HL-60 (cell line): ENCODE measurements around the gene SEMA7A.

Experiments
- DNase-seq, 2 experiments: peaks; one replicate each; pipeline ENCODE4 v3.0.0-alpha.2; 2010 to 2020; ENCODE audit warnings: low read depth in 1 of 2, low spot score in 1 of 2
- H3K27ac ChIP-seq: fragments of 250-450 bp; sonication (Bioruptor Pico); replicated peaks from 2 replicates; pipeline ENCODE4 v1.5.1; 2020; ENCODE audit warnings: mild to moderate bottlenecking, moderate library complexity
- H3K27me3 ChIP-seq: fragments of 250-450 bp; sonication (Bioruptor Pico); 2 replicates; pipeline ENCODE4 v1.5.1; 2021; ENCODE audit warnings: mild to moderate bottlenecking, moderate library complexity; ENCODE audit not compliant: insufficient read depth, poor library complexity, severe bottlenecking
- H3K4me3 ChIP-seq: replicated peaks from 2 replicates; pipeline ENCODE4 v1.5.1; 2011; ENCODE audit warnings: mild to moderate bottlenecking, control low read depth, low read length; ENCODE audit not compliant: insufficient read depth
- GABPA ChIP-seq: IDR thresholded peaks from 2 replicates; pipeline ENCODE4 v1.6.1; 2012; ENCODE audit warnings: low read depth
- POLR2AphosphoS5 ChIP-seq: IDR thresholded peaks from 2 replicates; pipeline ENCODE4 v1.6.1; 2012; ENCODE audit warnings: low read depth
- REST ChIP-seq: IDR thresholded peaks from 2 replicates; pipeline ENCODE4 v1.6.1; 2012; ENCODE audit warnings: low read depth; ENCODE audit not compliant: insufficient replicate concordance
- SPI1 ChIP-seq: IDR thresholded peaks from 2 replicates; pipeline ENCODE4 v1.6.1; 2012; ENCODE audit warnings: low read depth, mild to moderate bottlenecking, borderline replicate concordance
- TF ChIP-seq, protein P1 (sequence below): IDR thresholded peaks from one replicate; pipeline ENCODE4 v1.5.1; 2011; ENCODE audit warnings: low read length, control low read depth, inconsistent platforms; ENCODE audit not compliant: insufficient read depth

Gene SEMA7A

DNA sequence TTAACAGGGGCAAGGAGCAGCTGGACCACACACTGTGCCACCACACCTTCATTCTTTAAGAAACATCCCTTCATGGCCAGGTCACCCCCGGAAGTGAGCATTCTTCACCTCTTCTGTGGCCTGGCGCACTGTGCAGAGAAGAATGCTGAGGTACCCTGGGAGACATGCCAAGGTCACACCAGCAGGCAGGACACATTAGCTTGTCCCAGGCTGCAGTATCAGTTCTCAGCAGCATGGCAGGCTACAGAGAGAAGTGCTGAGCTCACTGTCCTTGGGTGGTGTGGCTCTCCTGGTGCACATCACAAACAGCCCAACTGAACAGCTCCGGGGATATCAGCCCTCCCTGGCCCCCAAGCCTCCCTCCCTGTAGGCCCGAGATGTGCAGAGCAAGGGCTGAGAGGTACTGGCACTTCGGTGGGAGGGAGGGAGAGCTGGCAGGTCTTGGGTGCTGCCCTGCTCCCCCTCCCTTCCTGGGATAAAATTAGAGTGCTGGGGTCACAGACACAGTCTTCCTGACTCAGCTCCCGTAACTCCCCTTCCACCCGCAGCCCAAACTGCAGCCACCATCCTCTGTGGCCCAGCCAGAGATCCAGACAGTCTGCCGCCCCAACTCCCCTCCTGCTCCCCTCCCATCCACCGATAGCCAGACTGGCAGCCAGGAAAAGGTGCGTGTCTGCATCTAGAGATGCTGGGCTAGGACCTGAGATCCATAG is 13.4 kb downstream of the SEMA7A start:
- no peak overlapping the region for H3K4me3 ChIP-seq
- no peak for DNase-seq
- no peak overlapping the region for H3K27ac ChIP-seq
- H3K27me3 ChIP-seq, result no peaks in the 10 kb centered on the region
- TF ChIP-seq REST (no peak), GABPA (no peak), SPI1 (no peak), POLR2AphosphoS5 (no peak)
- TF ChIP-seq, protein P1, sequence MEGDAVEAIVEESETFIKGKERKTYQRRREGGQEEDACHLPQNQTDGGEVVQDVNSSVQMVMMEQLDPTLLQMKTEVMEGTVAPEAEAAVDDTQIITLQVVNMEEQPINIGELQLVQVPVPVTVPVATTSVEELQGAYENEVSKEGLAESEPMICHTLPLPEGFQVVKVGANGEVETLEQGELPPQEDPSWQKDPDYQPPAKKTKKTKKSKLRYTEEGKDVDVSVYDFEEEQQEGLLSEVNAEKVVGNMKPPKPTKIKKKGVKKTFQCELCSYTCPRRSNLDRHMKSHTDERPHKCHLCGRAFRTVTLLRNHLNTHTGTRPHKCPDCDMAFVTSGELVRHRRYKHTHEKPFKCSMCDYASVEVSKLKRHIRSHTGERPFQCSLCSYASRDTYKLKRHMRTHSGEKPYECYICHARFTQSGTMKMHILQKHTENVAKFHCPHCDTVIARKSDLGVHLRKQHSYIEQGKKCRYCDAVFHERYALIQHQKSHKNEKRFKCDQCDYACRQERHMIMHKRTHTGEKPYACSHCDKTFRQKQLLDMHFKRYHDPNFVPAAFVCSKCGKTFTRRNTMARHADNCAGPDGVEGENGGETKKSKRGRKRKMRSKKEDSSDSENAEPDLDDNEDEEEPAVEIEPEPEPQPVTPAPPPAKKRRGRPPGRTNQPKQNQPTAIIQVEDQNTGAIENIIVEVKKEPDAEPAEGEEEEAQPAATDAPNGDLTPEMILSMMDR, result no peak

DNA sequence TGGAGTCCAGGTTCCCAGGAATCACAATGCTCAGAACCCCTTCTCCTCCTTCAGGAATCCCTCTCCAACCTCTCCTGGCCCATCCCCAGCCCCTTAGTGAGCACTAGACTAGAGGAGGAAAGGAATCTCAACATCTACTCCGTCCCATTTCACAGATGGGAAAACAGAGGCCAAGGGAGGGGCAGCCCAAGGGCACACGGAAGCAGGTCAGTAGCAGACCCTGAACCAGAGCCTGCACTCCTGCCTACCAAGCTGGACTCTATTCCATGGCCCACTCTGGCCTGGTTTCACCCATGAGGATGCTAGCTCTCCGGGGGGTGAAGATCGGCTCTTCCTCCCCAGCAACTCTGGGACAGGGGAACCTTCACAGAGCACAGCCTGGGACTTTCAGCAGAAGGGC is 14.3 kb downstream of the SEMA7A start:
- no peak for DNase-seq
- H3K27me3 ChIP-seq, result no peaks in the 10 kb centered on the region
- H3K4me3 ChIP-seq, result no peak overlapping the region
- TF ChIP-seq REST, result no peak
- no peak overlapping the region for H3K27ac ChIP-seq

DNA sequence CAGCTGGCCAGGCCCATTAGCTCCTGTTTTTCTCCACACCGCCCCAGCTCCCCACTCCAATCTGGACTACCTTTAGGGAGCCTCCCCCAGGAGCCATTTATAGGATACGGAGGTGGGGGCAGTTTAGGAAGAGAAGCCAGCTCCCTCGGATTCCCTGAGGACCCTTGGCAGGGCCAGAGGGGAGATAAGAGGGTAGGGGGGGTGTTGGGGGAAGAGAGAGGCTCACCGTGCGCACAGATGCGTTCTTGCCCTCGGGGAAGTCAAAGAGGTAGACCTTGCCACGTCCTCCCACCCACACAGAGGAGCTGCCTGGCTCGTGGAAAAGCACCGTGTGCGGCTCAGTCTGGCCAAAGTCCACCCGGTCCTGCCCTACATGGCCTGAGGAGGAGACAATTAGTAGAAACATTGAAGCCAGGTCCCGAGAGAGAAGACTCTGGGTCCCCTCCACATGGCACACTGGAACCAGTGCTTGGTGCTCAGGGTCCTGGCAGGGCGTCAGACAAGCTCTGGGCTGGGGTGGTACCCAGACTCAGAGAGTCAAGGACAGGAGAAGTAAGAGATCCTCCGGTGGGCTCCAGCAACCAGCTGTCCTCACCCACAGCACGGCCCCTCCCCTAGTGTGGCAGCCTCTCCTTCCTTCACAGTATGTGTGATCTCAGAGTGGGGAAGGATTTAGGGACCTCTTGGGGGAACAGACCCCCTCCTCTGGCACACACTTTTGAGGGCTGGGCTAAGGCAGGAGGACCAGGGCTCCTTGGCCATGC is 15.0 kb downstream of the SEMA7A start:
- TF ChIP-seq, protein P1, result no peak
- no peak for TF ChIP-seq SPI1
- no peak for TF ChIP-seq REST
- TF ChIP-seq GABPA, result no peak
- TF ChIP-seq POLR2AphosphoS5, result no peak
- no peak for DNase-seq
- Histone ChIP-seq H3K27me3 (no peaks in the 10 kb centered on the region), H3K27ac (no peak overlapping the region), H3K4me3 (no peak overlapping the region)
